Activated B cell treated with CpG ODN at 0.5 μM for 24 hours (primary cell): ENCODE data around the gene FREY1. TPM values are rescaled to one million over a fixed set of nuclear protein-coding genes. Genes with fewer than 3 reads are reported as not detected.

ENCODE experiments used
- ATAC-seq: fragments of 200-7000 bp; cut with Tn5 transposase; one replicate; pipeline ENCODE4 v1.10.0; 2021; ENCODE audit warnings: low read depth, mild to moderate bottlenecking, moderate library complexity
- CTCF ChIA-PET: fragments of 350-600 bp; sonication (Branson Sonifier 250); formaldehyde crosslinking; loops from one replicate; lab custom pipeline; 2021; ENCODE audit warnings: antibody characterized with exemption; lab: Charles Lee
- POLR2A ChIA-PET: fragments of 350-600 bp; sonication (Branson Sonifier 250); formaldehyde crosslinking; loops from one replicate; lab custom pipeline; 2021; ENCODE audit warnings: antibody characterized with exemption; lab: Charles Lee
- DNase-seq: peaks from one replicate; pipeline ENCODE4 v3.0.0; 2022
- H3K27ac Mint-ChIP-seq: one replicate; pipeline ENCODE4 v1.8.0; 2020; ENCODE audit warnings: mixed read lengths
- H3K27me3 Mint-ChIP-seq: one replicate; pipeline ENCODE4 v1.8.0; 2021; ENCODE audit warnings: mixed read lengths
- H3K36me3 Mint-ChIP-seq: one replicate; pipeline ENCODE4 v1.8.0; 2021; ENCODE audit warnings: low read depth, mixed read lengths
- H3K4me1 Mint-ChIP-seq: one replicate; pipeline ENCODE4 v1.8.0; 2021; ENCODE audit warnings: mixed read lengths
- H3K4me3 Mint-ChIP-seq: one replicate; pipeline ENCODE4 v1.8.0; 2020; ENCODE audit warnings: mild to moderate bottlenecking, mixed read lengths
- H3K9me3 Mint-ChIP-seq: one replicate; pipeline ENCODE4 v1.8.0; 2020; ENCODE audit warnings: mixed read lengths
- CTCF ChIP-seq: fragments of 200-600 bp; IDR thresholded peaks from one replicate; pipeline ENCODE4 v1.8.0; 2022; ENCODE audit warnings: antibody characterized with exemption, mild to moderate bottlenecking
- intact Hi-C: fragments of 100-400 bp; cut with micrococcal nuclease; formaldehyde crosslinking; loops from one replicate; pipeline ENCODE4 v1.15.1; 2024
- total RNA-seq: library from RNA; stranded (reverse); gene quantifications from 2 replicates; pipeline ENCODE4 v1.2.3, GENCODE V29; 2022

Gene FREY1
- 3.9 and 4.6 TPM in 2 replicates for total RNA-seq

GRCh38 chr11:45906965-45907611, at the start of gene FREY1:
TSS of gene FREY1 (minus strand) at chr11:45907271. CDS start at chr11:45907245, 26 bp downstream.
- Mint-ChIP-seq H3K36me3 (peaks cover 28% of the 10 kb centered on the region), H3K4me1 (peaks cover 14% of the 10 kb centered on the region), H3K27ac (peak within 1 kb of the TSS; percentile 66), H3K9me3 (no peaks in the 10 kb centered on the region), H3K4me3 (no peak within 1 kb of the TSS), H3K27me3 (no peaks in the 10 kb centered on the region)
- ChIA-PET CTCF (no interaction called here), POLR2A (interaction anchor here (0.6 to 2.5 kb wide), 2 partner anchors 11 to 755 kb away, joined by 6 to 8 read pairs; partner anchors contain the start of gene PEX16)
- intact Hi-C loops, result no loop called here
- TF ChIP-seq CTCF, result no peak
- ATAC-seq (no peak), DNase-seq (no peak)

GRCh38 chr11:45949992-45950407, 42.9 kb upstream of the FREY1 start:
- POLR2A ChIA-PET, result no interaction called here
- DNase-seq (no peak), ATAC-seq (no peak)
- CTCF ChIA-PET, result interaction anchor here (1.0 kb wide), 1 partner anchor 16 kb away, joined by 4 read pairs; no protein-coding TSS in a partner anchor
- no peak overlapping the region for H3K27ac Mint-ChIP-seq
- intact Hi-C loops, result no loop called here
- peaks cover 79% of the 10 kb centered on the region for H3K36me3 Mint-ChIP-seq
- no peaks in the 10 kb centered on the region for H3K4me1 Mint-ChIP-seq
- no peaks in the 10 kb centered on the region for H3K9me3 Mint-ChIP-seq
- TF ChIP-seq CTCF, result no peak
- H3K4me3 Mint-ChIP-seq, result no peak overlapping the region
- H3K27me3 Mint-ChIP-seq, result no peaks in the 10 kb centered on the region

- DNase-seq (no peak), ATAC-seq (no peak)
- peaks cover 90% of the 10 kb centered on the region for H3K36me3 Mint-ChIP-seq
- ChIA-PET POLR2A (interaction anchor here (1.0 kb wide), 1 partner anchor 17 kb away, joined by 3 read pairs; no protein-coding TSS in a partner anchor), CTCF (interaction anchor here (2.1 kb wide), 1 partner anchor 58 kb away, joined by 4 read pairs; no protein-coding TSS in a partner anchor)
- intact Hi-C loops, result no loop called here
- no peaks in the 10 kb centered on the region for H3K27me3 Mint-ChIP-seq
- no peaks in the 10 kb centered on the region for H3K9me3 Mint-ChIP-seq
- no peak overlapping the region for H3K27ac Mint-ChIP-seq
- no peak for TF ChIP-seq CTCF
- no peak overlapping the region for H3K4me3 Mint-ChIP-seq
- H3K4me1 Mint-ChIP-seq, result no peaks in the 10 kb centered on the region
Measured at GRCh38 chr11:45948356-45948755, 41.3 kb upstream of the FREY1 start.

- H3K36me3 Mint-ChIP-seq, result peaks cover 87% of the 10 kb centered on the region
Measured at GRCh38 chr11:45947885-45948284, 40.8 kb upstream of the FREY1 start.

More at GRCh38 chr11:45947885-45948284, 40.8 kb upstream of the FREY1 start:
- CTCF ChIA-PET, result interaction anchor here (2.1 kb wide), 1 partner anchor 59 kb away, joined by 4 read pairs; no protein-coding TSS in a partner anchor
- Mint-ChIP-seq H3K27ac (no peak overlapping the region), H3K4me3 (no peak overlapping the region), H3K9me3 (no peaks in the 10 kb centered on the region), H3K27me3 (no peaks in the 10 kb centered on the region), H3K4me1 (no peaks in the 10 kb centered on the region)
- intact Hi-C loops, result no loop called here
- ATAC-seq (no peak), DNase-seq (no peak)
- POLR2A ChIA-PET, result interaction anchor here (1.0 kb wide), 1 partner anchor 17 kb away, joined by 3 read pairs; no protein-coding TSS in a partner anchor
- no peak for TF ChIP-seq CTCF
